ENCODE data around the gene MYO1A. TPM values are rescaled to one million over a fixed set of nuclear protein-coding genes. Genes with fewer than 3 reads are reported as not detected.

The MYO1A gene
- total RNA-seq, 1 experiment from 2014 or later: 0.26 TPM

GRCh38 chr12:57096099-57096572, 46.2 kb upstream of the MYO1A start:
- no peak overlapping the region for H3K4me3 Mint-ChIP-seq
- no peak overlapping the region for H3K27ac ChIP-seq (ENCODE audit: insufficient read length, low read depth, low read length)
- H3K9ac ChIP-seq (ENCODE audit: extremely low read depth, insufficient read length, low read length): no peak overlapping the region

More at GRCh38 chr12:57096099-57096572, 46.2 kb upstream of the MYO1A start:
- Mint-ChIP-seq H3K27me3 (ENCODE audit: low read depth) (no peaks in the 10 kb centered on the region; the same call in 1 of the 2 replicates), H3K4me1 (peaks cover 33 to 42% of the 10 kb centered on the region in 2 experiments), H3K36me3 (ENCODE audit: insufficient read depth in 1 of 3, low read depth in 3 of 3) (peaks cover 15 to 76% (median 64%) of the 10 kb centered on the region in 3 experiments), H3K27ac (peak overlapping the region in 2 of 3 experiments; percentile 88 to 97; a peak in 4 of 7 replicates), H3K9me3 (no peaks in the 10 kb centered on the region)
- no peak overlapping the region for H3K4me2 ChIP-seq (ENCODE audit: insufficient read depth, insufficient read length, low read length)
- no peak overlapping the region for H3K23ac ChIP-seq (ENCODE audit: insufficient read length, low read depth, low read length)
- H4K91ac ChIP-seq (ENCODE audit: insufficient read length, low read depth, low read length): no peak overlapping the region
- no peaks in the 10 kb centered on the region for H3K79me2 ChIP-seq (ENCODE audit: insufficient read depth, low read length)
- no peaks in the 10 kb centered on the region for H4K20me1 ChIP-seq (ENCODE audit: control insufficient read depth, insufficient read depth, insufficient read length)
- H2BK15ac ChIP-seq (ENCODE audit: low read depth, low read length): no peak overlapping the region
- no peak overlapping the region for H2BK120ac ChIP-seq (ENCODE audit: low read depth, low read length, poor library complexity, severe bottlenecking)
- no peak overlapping the region for H3K56ac ChIP-seq (ENCODE audit: insufficient read length, low read depth, low read length)
- no peaks in the 10 kb centered on the region; the same call in 1 of the 2 replicates for H3K4me1 ChIP-seq (ENCODE audit: insufficient read depth, low read length)
- H2AFZ ChIP-seq (ENCODE audit: low read length): no peak overlapping the region
- no CpG with 5 or more reads among the region's 6 CpGs for WGBS (ENCODE audit: extremely low coverage, insufficient read length, low lambda C conversion rate)
- no peak for DNase-seq
- H2AK5ac ChIP-seq (ENCODE audit: insufficient read length, low read length): no peak overlapping the region
- H3K9me3 ChIP-seq (ENCODE audit: control insufficient read depth, low read depth, low read length): no peaks in the 10 kb centered on the region
- no peak overlapping the region for H3K4ac ChIP-seq (ENCODE audit: low read depth, low read length)
- no peaks in the 10 kb centered on the region for H3K27me3 ChIP-seq (ENCODE audit: insufficient read depth, low read length)
- H2BK5ac ChIP-seq (ENCODE audit: insufficient read length, low read length): no peak overlapping the region
- H2BK12ac ChIP-seq (ENCODE audit: insufficient read length, low read depth, low read length): no peak overlapping the region
- no peak overlapping the region for H4K5ac ChIP-seq (ENCODE audit: insufficient read length, low read depth, low read length)
- H3K23me2 ChIP-seq (ENCODE audit: insufficient read length, low read depth, low read length, poor library complexity, severe bottlenecking): no peaks in the 10 kb centered on the region
- H3T11ph ChIP-seq (ENCODE audit: low read length): no peak overlapping the region
- H2BK20ac ChIP-seq (ENCODE audit: low read depth, low read length, poor library complexity, severe bottlenecking): no peak overlapping the region
- H3K14ac ChIP-seq (ENCODE audit: insufficient read depth, low read length): no peak overlapping the region
- no peaks in the 10 kb centered on the region for H3K79me1 ChIP-seq (ENCODE audit: insufficient read depth, low read depth, low read length, poor library complexity, severe bottlenecking)
- H3K18ac ChIP-seq (ENCODE audit: insufficient read length, low read depth, low read length): no peak overlapping the region
- no peak for TF ChIP-seq CTCF (conservative IDR thresholded peaks at IDR 0.05)
- no peak overlapping the region for H4K8ac ChIP-seq (replicated peaks; ENCODE audit: insufficient read length, low read depth, low read length)

Measured in H9 (cell line).